HG03521 (cell line): ENCODE results near the gene AGTPBP1.

Experiments
- ATAC-seq: cut with Tn5 transposase; IDR thresholded peaks from one replicate; pipeline ENCODE4 v1.9.1; 2021; ENCODE audit warnings: mild to moderate bottlenecking, moderate library complexity; ENCODE audit not compliant: unreplicated experiment

AGTPBP1 gene

DNA sequence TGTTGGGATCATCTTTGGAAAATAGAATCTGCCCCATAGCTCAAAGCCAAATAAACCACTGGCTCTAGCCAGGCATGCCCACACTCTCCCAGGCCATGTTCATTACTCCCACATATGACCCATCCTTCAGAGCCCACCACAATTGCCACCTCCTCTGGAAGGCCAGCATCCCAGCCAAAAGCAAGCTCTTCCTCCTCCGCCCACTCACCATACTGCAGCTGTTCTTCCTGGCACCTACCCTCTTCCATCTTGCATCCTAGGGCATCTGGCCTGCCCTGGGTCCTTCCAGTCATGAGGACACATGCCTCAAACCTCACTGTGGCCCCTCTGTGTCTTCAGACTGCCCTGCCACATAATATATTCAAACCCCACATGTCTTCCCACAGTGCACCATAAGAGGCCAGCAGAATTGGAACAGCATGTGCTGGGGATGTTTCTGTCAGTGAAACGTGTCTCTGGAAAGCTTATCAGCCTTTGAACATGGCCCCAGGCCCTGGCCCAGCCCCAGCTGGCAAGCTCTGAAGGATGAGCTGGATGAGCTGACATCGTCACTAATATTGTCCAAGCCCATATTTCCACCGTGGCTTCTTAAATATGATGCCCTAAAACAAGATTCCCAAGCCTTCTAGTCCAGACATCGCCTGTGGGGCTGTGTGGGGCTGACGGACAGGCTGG, 230.8 kb downstream of the AGTPBP1 start:
- no peak for ATAC-seq

GRCh38 chr9:85508616-85509015, 233.1 kb downstream of the AGTPBP1 start:
- no peak for ATAC-seq

- ATAC-seq: no peak
Measured at GRCh38 chr9:85505612-85506011, 236.1 kb downstream of the AGTPBP1 start.

- no peak for ATAC-seq
Measured at GRCh38 chr9:85502815-85503655, 238.7 kb downstream of the AGTPBP1 start.

DNA sequence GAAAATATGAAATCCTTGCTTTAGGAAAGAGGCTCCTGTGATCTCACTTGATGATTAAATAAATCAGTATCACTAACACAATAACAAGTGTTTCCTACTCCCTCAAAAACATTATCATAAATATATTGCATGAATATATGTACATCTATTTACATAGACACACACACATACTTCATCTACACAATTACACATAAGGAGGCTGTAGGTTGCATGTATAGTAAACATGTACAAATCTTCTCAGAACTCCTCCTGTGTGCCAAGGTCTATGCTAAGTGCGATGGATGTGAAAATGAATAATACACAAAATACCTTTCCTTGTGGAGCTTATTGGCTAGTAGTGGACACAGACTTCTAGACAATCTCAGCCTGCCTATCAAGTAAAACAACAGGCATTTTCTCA, 239.9 kb downstream of the AGTPBP1 start:
- no peak for ATAC-seq

- no peak for ATAC-seq
Measured at GRCh38 chr9:85501456-85501855, 240.3 kb downstream of the AGTPBP1 start.
